SK-N-SH (cell line): ENCODE data around the gene PPP2R5C. TPM values are rescaled to one million over a fixed set of nuclear protein-coding genes. Genes with fewer than 3 reads are reported as not detected.

Experiments used
- CTCF ChIA-PET: fragments of 300-600, 350-600 bp; formaldehyde crosslinking; extraction: SDS; loops from one replicate; lab custom pipeline; 2021; lab: Yijun Ruan, JAX
- POLR2A ChIA-PET: fragments of 350-600 bp; sonication (Branson Sonifier 250); formaldehyde crosslinking; extraction: SDS; loops from one replicate; lab custom pipeline; 2020; ENCODE audit warnings: antibody characterized with exemption, inconsistent platforms; lab: Yijun Ruan, JAX
- DNase-seq: peaks from one replicate; pipeline ENCODE4 v3.0.0; 2012
- H2AFZ ChIP-seq: fragments of 200-600 bp; sonication (generic); 2 replicates; pipeline ENCODE4 v1.8.1; 2016; ENCODE audit warnings: antibody characterized with exemption, mild to moderate bottlenecking, low read depth
- H3F3A ChIP-seq: fragments of 200-600 bp; sonication (generic); replicated peaks from 2 replicates; pipeline ENCODE3; 2016; ENCODE audit warnings: antibody characterized with exemption, mild to moderate bottlenecking; ENCODE audit not compliant: insufficient read depth
- H3K27ac ChIP-seq, 2 experiments: fragments of 200-500 bp in 1 of 2; fragments of 200-600 bp in 1 of 2; sonication (Bioruptor generic) in 1 of 2; sonication (generic), shearing (Covaris generic) in 1 of 2; 2 replicates each; pipeline versions ENCODE4 v1.5.1 to v1.6.1; 2014 to 2016; ENCODE audit warnings: low read depth in 2 of 2, inconsistent platforms in 1 of 2, low read length in 1 of 2, mild to moderate bottlenecking in 1 of 2, mixed read lengths in 1 of 2
- H3K27me3 ChIP-seq: fragments of 200-600 bp; sonication (generic), shearing (Covaris generic); 2 replicates; pipeline ENCODE4 v1.6.1; 2016; ENCODE audit warnings: mixed run types; ENCODE audit not compliant: insufficient read depth
- H3K36me3 ChIP-seq, 2 experiments: fragments of 200-500 bp in 1 of 2; fragments of 200-600 bp in 1 of 2; sonication (Bioruptor generic) in 1 of 2; sonication (generic) in 1 of 2; replicated peaks in 1 of 2; 2 replicates each; pipeline versions ENCODE3 to v1.5.1; 2014 to 2016; ENCODE audit warnings: low read length in 1 of 2, mild to moderate bottlenecking in 1 of 2; ENCODE audit not compliant: insufficient read depth in 2 of 2, control insufficient read depth in 1 of 2
- H3K4me1 ChIP-seq, 2 experiments: fragments of 200-500 bp in 1 of 2; fragments of 200-600 bp in 1 of 2; sonication (Bioruptor generic) in 1 of 2; sonication (generic), shearing (Covaris generic) in 1 of 2; 2 replicates each; pipeline versions ENCODE4 v1.5.1 to v1.6.1; 2014 to 2016; ENCODE audit warnings: low read depth in 1 of 2, low read length in 1 of 2, mixed run types in 1 of 2; ENCODE audit not compliant: insufficient read depth in 2 of 2, control insufficient read depth in 1 of 2
- H3K4me2 ChIP-seq: fragments of 200-600 bp; sonication (generic), shearing (Covaris generic); 2 replicates; pipeline ENCODE4 v1.6.1; 2017; ENCODE audit warnings: mixed run types
- H3K4me3 ChIP-seq, 2 experiments: fragments of 200-500 bp in 1 of 2; fragments of 200-600 bp in 1 of 2; sonication (Bioruptor generic) in 1 of 2; sonication (generic), shearing (Covaris generic) in 1 of 2; 2 replicates each; pipeline versions ENCODE4 v1.5.1 to v1.8.1; 2014 to 2016; ENCODE audit warnings: low read depth in 2 of 2, inconsistent platforms in 1 of 2, low read length in 1 of 2, mild to moderate bottlenecking in 1 of 2, mixed read lengths in 1 of 2, moderate library complexity in 1 of 2
- H3K79me2 ChIP-seq: fragments of 200-600 bp; sonication (generic); 2 replicates; pipeline ENCODE4 v1.8.1; 2017; ENCODE audit warnings: mild to moderate bottlenecking; ENCODE audit not compliant: insufficient read depth
- H3K9ac ChIP-seq: fragments of 200-600 bp; sonication (generic); 2 replicates; pipeline ENCODE4 v1.6.1; 2017; ENCODE audit warnings: mixed run types
- H3K9me2 ChIP-seq: fragments of 200-600 bp; sonication (generic); 2 replicates; pipeline ENCODE4 v1.6.1; 2017; ENCODE audit warnings: mixed run types
- H3K9me3 ChIP-seq: fragments of 200-600 bp; sonication (generic); 2 replicates; pipeline ENCODE4 v1.6.1; 2017; ENCODE audit warnings: mixed run types, mild to moderate bottlenecking, moderate library complexity
- H4K20me1 ChIP-seq: fragments of 200-600 bp; sonication (generic); 2 replicates; pipeline ENCODE4 v1.6.1; 2017; ENCODE audit warnings: mild to moderate bottlenecking, mixed run types; ENCODE audit not compliant: insufficient read depth
- ELF1 ChIP-seq: IDR thresholded peaks from 2 replicates; pipeline ENCODE4 v1.4.0; 2012
- EZH2phosphoT487 ChIP-seq: fragments of 200-600 bp; sonication (generic); IDR thresholded peaks from 2 replicates; pipeline ENCODE4 v1.6.1; 2017; ENCODE audit warnings: low read depth, mixed run types, mild to moderate bottlenecking, antibody characterized with exemption, moderate library complexity, borderline replicate concordance
- FOXM1 ChIP-seq: IDR thresholded peaks from 2 replicates; pipeline ENCODE4 v1.4.0; 2012; ENCODE audit warnings: low read depth, mild to moderate bottlenecking
- JUND ChIP-seq: IDR thresholded peaks from 2 replicates; pipeline ENCODE4 v1.4.0; 2012
- MXI1 ChIP-seq: IDR thresholded peaks from 2 replicates; pipeline ENCODE4 v1.6.1; 2012; ENCODE audit warnings: mild to moderate bottlenecking, low read depth, low read length, improper control_type of control experiment
- NFIC ChIP-seq: IDR thresholded peaks from 2 replicates; pipeline ENCODE4 v1.4.0; 2012; ENCODE audit warnings: borderline replicate concordance
- NRF1 ChIP-seq: IDR thresholded peaks from 2 replicates; pipeline ENCODE4 v1.6.1; 2012; ENCODE audit warnings: low read depth, mild to moderate bottlenecking, low read length
- POLR2AphosphoS5 ChIP-seq: IDR thresholded peaks from 2 replicates; pipeline ENCODE4 v1.6.1; 2012; ENCODE audit warnings: low read depth, low read length
- RAD21 ChIP-seq: IDR thresholded peaks from 2 replicates; pipeline ENCODE4 v1.6.1; 2012; ENCODE audit warnings: mild to moderate bottlenecking, low read length
- SMC3 ChIP-seq: IDR thresholded peaks from 2 replicates; pipeline ENCODE4 v1.6.1; 2012; ENCODE audit warnings: low read depth, low read length, improper control_type of control experiment
- YY1 ChIP-seq: IDR thresholded peaks from 2 replicates; pipeline ENCODE4 v1.4.0; 2012; ENCODE audit warnings: low read depth, mild to moderate bottlenecking
- WGBS: methylation state at CpG from one replicate; pipeline ENCODE4 v1.1.6; 2017; ENCODE audit warnings: low lambda C conversion rate; 5-methylcytosine and 5-hydroxymethylcytosine counted together
- polyA plus RNA-seq, 3 experiments: library from polyadenylated mRNA; depleted of rRNA; stranded (reverse); fragments of >200 nt; gene quantifications; 2 replicates each; pipeline ENCODE4 v1.2.3, GENCODE V29; 2012
- TF ChIP-seq, protein P1 (sequence below): IDR thresholded peaks from 2 replicates; pipeline ENCODE4 v1.4.0; 2012; ENCODE audit warnings: low read depth, borderline replicate concordance
- TF ChIP-seq, protein P2 (sequence below): IDR thresholded peaks from 2 replicates; pipeline ENCODE4 v1.6.1; 2012; ENCODE audit warnings: mild to moderate bottlenecking, low read depth, low read length, moderate library complexity
- TF ChIP-seq, protein P3 (sequence below): IDR thresholded peaks from 2 replicates; pipeline ENCODE4 v1.4.0; 2012; ENCODE audit warnings: low read depth, borderline replicate concordance
- TF ChIP-seq, protein P4 (sequence below): IDR thresholded peaks from 2 replicates; pipeline ENCODE4; 2012

PPP2R5C gene
- polyA plus RNA-seq, 1 of the 3 experiments (the other 2 are of a cell fraction) = 43.7 TPM

DNA sequence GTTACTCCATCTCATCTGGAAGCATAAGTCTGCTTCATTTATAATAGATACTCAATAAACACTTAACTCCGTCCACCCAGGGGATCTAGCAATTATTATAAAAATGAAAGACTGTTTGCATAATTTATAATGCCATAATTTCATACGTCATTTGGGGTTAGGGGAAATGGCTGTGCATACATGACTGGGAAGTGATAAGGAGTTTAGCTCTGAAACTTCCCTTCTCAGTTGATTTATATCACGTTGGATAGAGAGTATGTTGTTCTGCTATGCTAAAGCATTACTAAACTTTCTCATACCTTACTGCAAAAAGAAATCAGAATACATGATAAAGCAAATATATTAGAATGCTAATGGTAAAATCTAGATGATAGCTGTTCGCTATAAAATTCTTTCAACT, 112.5 kb downstream of the PPP2R5C start:
- Histone ChIP-seq H3K9ac (no peak overlapping the region), H3K27me3 (no peaks in the 10 kb centered on the region), H3K4me1 (peaks cover 11 to 43% of the 10 kb centered on the region in 2 experiments; a peak in 3 of 4 replicates), H3K36me3 (peaks cover 0 to 10% of the 10 kb centered on the region in 2 experiments), H4K20me1 (peaks cover 71% of the 10 kb centered on the region), H3K27ac (peak overlapping the region in 1 of 2 experiments; percentile 65; a peak in 1 of 4 replicates), H3K4me3 (no peak overlapping the region), H3K79me2 (peaks cover 98% of the 10 kb centered on the region), H3K4me2 (no peak overlapping the region), H3K9me3 (no peaks in the 10 kb centered on the region), H3K9me2 (no peaks in the 10 kb centered on the region), H2AFZ (no peak overlapping the region), H3F3A (peaks cover 11% of the 10 kb centered on the region)
- no peak for DNase-seq
- CTCF ChIA-PET = no interaction called here
- TF ChIP-seq RAD21 (no peak), JUND (no peak), SMC3 (no peak), NRF1 (no peak), MXI1 (no peak), POLR2AphosphoS5 (no peak), NFIC (no peak), ELF1 (no peak), FOXM1 (no peak), YY1 (no peak), EZH2phosphoT487 (no peak)
- TF ChIP-seq, protein P1, sequence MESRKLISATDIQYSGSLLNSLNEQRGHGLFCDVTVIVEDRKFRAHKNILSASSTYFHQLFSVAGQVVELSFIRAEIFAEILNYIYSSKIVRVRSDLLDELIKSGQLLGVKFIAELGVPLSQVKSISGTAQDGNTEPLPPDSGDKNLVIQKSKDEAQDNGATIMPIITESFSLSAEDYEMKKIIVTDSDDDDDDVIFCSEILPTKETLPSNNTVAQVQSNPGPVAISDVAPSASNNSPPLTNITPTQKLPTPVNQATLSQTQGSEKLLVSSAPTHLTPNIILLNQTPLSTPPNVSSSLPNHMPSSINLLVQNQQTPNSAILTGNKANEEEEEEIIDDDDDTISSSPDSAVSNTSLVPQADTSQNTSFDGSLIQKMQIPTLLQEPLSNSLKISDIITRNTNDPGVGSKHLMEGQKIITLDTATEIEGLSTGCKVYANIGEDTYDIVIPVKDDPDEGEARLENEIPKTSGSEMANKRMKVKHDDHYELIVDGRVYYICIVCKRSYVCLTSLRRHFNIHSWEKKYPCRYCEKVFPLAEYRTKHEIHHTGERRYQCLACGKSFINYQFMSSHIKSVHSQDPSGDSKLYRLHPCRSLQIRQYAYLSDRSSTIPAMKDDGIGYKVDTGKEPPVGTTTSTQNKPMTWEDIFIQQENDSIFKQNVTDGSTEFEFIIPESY = no peak
- TF ChIP-seq, protein P2, sequence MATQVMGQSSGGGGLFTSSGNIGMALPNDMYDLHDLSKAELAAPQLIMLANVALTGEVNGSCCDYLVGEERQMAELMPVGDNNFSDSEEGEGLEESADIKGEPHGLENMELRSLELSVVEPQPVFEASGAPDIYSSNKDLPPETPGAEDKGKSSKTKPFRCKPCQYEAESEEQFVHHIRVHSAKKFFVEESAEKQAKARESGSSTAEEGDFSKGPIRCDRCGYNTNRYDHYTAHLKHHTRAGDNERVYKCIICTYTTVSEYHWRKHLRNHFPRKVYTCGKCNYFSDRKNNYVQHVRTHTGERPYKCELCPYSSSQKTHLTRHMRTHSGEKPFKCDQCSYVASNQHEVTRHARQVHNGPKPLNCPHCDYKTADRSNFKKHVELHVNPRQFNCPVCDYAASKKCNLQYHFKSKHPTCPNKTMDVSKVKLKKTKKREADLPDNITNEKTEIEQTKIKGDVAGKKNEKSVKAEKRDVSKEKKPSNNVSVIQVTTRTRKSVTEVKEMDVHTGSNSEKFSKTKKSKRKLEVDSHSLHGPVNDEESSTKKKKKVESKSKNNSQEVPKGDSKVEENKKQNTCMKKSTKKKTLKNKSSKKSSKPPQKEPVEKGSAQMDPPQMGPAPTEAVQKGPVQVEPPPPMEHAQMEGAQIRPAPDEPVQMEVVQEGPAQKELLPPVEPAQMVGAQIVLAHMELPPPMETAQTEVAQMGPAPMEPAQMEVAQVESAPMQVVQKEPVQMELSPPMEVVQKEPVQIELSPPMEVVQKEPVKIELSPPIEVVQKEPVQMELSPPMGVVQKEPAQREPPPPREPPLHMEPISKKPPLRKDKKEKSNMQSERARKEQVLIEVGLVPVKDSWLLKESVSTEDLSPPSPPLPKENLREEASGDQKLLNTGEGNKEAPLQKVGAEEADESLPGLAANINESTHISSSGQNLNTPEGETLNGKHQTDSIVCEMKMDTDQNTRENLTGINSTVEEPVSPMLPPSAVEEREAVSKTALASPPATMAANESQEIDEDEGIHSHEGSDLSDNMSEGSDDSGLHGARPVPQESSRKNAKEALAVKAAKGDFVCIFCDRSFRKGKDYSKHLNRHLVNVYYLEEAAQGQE = no peak
- TF ChIP-seq, protein P3, sequence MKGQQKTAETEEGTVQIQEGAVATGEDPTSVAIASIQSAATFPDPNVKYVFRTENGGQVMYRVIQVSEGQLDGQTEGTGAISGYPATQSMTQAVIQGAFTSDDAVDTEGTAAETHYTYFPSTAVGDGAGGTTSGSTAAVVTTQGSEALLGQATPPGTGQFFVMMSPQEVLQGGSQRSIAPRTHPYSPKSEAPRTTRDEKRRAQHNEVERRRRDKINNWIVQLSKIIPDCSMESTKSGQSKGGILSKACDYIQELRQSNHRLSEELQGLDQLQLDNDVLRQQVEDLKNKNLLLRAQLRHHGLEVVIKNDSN = no peak
- TF ChIP-seq, protein P4, sequence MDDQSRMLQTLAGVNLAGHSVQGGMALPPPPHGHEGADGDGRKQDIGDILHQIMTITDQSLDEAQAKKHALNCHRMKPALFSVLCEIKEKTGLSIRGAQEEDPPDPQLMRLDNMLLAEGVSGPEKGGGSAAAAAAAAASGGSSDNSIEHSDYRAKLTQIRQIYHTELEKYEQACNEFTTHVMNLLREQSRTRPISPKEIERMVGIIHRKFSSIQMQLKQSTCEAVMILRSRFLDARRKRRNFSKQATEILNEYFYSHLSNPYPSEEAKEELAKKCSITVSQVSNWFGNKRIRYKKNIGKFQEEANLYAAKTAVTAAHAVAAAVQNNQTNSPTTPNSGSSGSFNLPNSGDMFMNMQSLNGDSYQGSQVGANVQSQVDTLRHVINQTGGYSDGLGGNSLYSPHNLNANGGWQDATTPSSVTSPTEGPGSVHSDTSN = no peak
- WGBS = 94% methylated on average over 4 of the region's 4 CpGs
- POLR2A ChIA-PET = no interaction called here
